GM18517 (cell line): ENCODE measurements around the gene ATG10.
"Not testable (repeated sequence)": the region's sequence is repeated elsewhere in the genome, so short reads cannot be mapped to it uniquely, and the experiment has no call there.

Source experiments
- ATAC-seq: cut with Tn5 transposase; IDR thresholded peaks from one replicate; pipeline ENCODE4 v1.9.1; 2021; ENCODE audit warnings: mild to moderate bottlenecking, moderate library complexity; ENCODE audit not compliant: unreplicated experiment

Gene ATG10

DNA sequence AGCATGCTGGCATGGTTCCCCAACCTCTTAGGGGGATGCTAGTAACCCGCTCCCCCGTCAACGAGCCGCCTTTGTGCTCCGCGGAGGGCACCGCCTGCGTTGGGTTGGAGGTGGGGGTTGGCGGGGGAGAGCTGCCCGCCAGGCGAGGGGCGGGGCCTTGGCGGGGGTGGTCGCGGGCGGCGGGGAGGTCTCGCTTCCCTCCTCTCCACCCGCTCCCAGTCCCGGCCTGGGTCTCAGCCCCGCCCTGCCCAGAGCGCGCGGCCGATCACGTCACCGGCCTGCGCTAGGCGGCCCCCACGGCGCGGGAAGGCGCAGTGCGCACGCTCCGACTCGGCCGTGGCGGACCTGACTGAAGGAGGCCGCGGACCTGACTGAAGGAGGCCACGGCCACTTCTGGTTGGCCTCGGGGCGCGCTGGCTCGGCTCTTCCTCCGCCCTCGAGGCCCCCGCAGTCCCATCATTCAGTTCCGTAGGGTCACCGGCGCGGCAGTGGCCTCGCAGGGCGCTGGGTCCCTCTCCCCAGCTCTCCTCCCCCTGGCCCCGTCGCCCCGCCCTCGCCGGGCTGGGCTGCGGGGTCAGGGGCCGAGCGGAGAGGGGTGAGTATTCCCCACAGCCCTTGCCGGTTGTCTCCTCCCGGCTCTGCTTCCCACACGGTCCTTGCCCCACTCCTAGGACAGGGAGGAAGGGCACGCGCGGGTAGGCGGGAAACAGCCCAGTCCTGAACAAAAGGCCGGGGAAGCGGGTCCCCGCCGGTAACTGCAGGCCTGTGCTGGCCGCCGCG lies at the start of gene ATG10:
TSS of gene ATG10 (plus strand) at position 312 of the 780 bp plus-strand sequence. CDS start 15,548 bp downstream, outside the sequence.
- ATAC-seq: peak; percentile 94

GRCh38 chr5:81922854-81923279 lies 49.0 kb upstream of the ATG10 start:
- no peak for ATAC-seq

DNA sequence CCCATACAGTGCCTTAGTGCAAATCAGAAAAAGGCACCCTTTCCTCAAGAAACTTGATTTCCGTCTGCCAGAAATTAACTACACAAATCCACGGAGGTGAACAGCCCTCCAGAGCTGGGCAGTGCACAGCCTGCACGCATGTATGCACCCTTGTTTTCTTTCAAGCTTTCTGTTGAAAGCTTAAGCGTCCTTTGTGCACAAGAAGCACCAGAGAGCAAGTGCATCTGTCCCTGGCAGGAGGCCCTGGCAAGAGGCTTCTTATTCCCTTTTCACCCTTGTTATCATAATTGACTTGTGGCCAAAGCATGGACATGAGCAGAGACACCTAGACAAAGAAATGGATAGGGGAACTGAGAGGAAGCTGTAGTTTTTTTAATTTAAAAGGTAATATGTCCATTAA lies 47.4 kb upstream of the ATG10 start:
- ATAC-seq: no peak

DNA sequence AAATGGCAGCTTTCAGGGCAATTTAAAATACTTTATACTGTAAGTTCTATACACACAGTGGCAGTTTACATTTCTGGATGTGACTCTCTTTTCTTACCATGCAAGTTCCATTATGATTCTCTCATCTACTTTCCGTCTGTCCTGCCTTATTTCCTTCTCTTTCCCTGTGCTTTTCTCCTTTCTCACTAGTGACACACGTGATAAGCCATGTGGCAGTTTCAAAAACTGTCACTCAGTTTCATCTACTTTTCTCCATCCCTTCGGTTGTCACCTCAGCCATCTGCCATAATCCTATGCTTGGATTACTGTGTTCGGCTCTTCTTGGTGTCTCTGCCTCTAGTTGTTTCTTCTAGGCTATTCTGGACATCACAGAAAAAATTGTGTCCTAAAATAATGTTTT lies 46.8 kb upstream of the ATG10 start:
- no peak for ATAC-seq

DNA sequence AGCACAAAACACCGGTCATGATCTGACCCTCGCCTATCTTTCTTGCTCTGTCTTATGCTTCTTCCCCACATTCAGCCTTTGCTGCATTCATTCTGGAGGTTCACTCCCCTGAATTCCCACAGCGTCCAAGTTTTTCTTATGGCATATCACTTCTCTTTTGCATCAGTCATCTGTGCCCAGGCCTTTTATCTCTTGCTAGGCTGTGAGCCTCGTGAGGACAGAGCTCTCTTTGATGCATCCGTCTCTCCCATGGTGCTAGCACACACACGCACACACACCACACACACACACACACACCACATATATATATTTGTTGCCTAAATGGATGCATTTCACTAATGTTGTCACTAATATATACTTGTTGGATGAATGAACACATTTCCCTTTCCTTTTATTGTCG lies 45.8 kb upstream of the ATG10 start:
- no peak for ATAC-seq

- no peak for ATAC-seq
Observed at GRCh38 chr5:81936066-81936465, 35.8 kb upstream of the ATG10 start.

GRCh38 chr5:81936750-81937149 lies 35.1 kb upstream of the ATG10 start:
- no peak for ATAC-seq

DNA sequence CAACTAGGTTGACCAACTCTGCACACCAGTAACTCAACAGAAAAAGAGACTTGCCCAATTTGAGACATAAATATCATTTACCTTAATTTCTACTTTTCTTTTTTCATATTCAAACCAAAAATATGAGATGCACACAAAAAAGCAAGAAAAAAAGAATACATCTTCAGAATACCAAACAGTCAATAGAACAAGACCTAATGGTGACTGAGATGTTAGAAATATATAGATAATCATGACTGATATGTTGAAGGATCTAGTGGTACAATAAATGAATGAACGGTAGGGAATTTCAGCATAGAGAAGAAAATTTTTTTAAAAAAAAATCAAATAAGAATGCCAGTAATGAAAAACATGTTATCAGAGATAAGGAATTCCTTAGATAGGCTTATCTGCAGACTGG lies 29.1 kb upstream of the ATG10 start:
- ATAC-seq: no peak

GRCh38 chr5:81948349-81948748 lies 23.5 kb upstream of the ATG10 start:
- no peak for ATAC-seq

- ATAC-seq: no peak
Observed at GRCh38 chr5:81949462-81949861, 22.4 kb upstream of the ATG10 start.

DNA sequence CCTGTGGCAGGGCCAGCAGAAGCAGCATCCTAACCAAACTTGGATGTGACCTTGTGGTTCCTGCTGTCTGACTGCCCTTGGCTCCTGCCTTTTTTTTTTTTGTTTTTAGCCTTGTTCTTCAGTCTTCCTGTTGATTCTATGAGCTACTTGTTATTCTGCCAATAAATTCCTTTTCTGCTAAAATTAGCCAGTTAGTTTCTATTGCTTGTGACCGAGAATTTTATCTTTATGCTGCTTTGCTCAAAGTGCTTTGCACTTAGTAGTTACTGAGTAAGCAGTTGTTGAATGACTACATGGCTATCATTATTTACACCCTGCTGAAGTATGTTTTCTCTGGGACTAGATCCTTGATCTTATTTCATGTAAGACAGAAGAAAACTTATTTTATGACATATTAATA lies 20.8 kb upstream of the ATG10 start:
- ATAC-seq: no peak

- ATAC-seq: not testable (repeated sequence)
Observed at GRCh38 chr5:81954796-81955195, 17.0 kb upstream of the ATG10 start.

GRCh38 chr5:81958129-81958528 lies 13.7 kb upstream of the ATG10 start:
- ATAC-seq: not testable (repeated sequence)

GRCh38 chr5:81961651-81962440 lies 10.0 kb upstream of the ATG10 start:
- no peak for ATAC-seq

GRCh38 chr5:81963544-81963943 lies 8.3 kb upstream of the ATG10 start:
- no peak for ATAC-seq

GRCh38 chr5:81965524-81965923 lies 6.3 kb upstream of the ATG10 start:
- no peak for ATAC-seq

- ATAC-seq: no peak
Observed at GRCh38 chr5:81969226-81969625, 2.6 kb upstream of the ATG10 start.

- no peak for ATAC-seq
Observed at GRCh38 chr5:81969912-81970311, 1.9 kb upstream of the ATG10 start.

DNA sequence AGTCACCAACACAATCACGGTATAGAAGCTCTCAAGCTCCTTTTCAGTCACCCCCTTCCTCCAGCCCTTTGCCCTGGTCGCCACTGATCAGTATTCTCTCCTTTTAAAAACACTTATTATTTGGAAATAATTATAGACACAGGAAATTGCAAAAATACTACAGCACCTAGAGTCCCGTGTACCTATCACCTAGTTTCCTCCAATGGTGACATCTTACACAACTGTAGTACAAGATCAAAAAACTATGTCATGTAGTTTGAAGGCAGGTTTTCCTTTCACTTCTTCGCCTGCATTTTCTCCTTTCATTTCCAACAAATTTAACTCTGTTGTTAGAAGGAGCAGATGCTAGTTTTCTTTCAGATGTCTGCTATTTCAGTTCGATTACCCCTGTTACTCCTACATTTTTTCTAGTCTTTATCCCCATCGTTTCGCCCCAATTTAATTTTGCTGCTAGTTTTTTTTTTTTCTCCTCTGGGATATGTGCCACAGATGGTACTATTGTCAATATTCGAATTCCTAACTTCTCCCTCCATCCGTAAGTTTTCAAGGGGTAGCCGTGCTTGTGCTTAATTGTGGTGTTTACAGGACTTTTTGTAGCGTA lies 612 bp upstream of the ATG10 start:
- ATAC-seq: peak; percentile 20

GRCh38 chr5:81972492-81972783 lies 615 bp downstream of the ATG10 start:
- no peak for ATAC-seq

- ATAC-seq: no peak
Observed at GRCh38 chr5:81980160-81980559, 8.3 kb downstream of the ATG10 start.
